SK-N-MC (cell line): ENCODE measurements around the gene SSH3.

Experiments used
- EZH2 ChIP-seq: fragments of 200-600 bp; sonication (generic); IDR thresholded peaks from one replicate; pipeline ENCODE4 v1.6.1; 2017; ENCODE audit warnings: antibody characterized with exemption
- POLR2AphosphoS5 ChIP-seq: IDR thresholded peaks from 2 replicates; pipeline ENCODE4 v1.6.1; 2012; ENCODE audit warnings: mild to moderate bottlenecking, low read depth, low read length, borderline replicate concordance

- TF ChIP-seq EZH2: no peak
- no peak for TF ChIP-seq POLR2AphosphoS5
Observed at GRCh38 chr11:67320691-67321090, 17.4 kb downstream of the SSH3 start.
